ENCODE data around the gene POM121L2.
"Not testable (repeated sequence)": the region's sequence is repeated elsewhere in the genome, so short reads cannot be mapped to it uniquely, and the experiment has no call there.

The POM121L2 gene

GRCh38 chr6:27293436-27294098, 18.5 kb downstream of the POM121L2 start:
- no peak for DNase-seq

DNA sequence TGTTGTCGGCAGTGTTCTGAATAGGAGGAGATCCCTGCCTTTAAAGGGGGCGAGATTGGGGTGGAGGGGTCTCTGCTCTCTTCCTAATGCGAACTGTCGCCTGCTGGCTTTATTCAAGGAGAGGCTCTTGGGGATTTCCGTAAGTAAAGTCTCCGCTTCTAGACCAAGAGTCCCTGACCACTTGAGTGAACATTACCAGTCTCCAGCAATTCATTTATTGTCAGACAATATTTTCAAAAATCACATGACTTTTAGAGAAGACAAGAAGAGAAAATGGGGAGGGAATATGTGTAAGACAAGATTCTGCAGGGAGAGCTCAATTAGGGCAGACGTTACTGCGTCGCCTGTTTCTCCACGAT, 21.2 kb downstream of the POM121L2 start:
- no peak for DNase-seq

- no peak for DNase-seq
Measured at GRCh38 chr6:27290065-27290849, 21.8 kb downstream of the POM121L2 start.

- DNase-seq = no peak
Measured at GRCh38 chr6:27288136-27289044, 23.7 kb downstream of the POM121L2 start.

DNA sequence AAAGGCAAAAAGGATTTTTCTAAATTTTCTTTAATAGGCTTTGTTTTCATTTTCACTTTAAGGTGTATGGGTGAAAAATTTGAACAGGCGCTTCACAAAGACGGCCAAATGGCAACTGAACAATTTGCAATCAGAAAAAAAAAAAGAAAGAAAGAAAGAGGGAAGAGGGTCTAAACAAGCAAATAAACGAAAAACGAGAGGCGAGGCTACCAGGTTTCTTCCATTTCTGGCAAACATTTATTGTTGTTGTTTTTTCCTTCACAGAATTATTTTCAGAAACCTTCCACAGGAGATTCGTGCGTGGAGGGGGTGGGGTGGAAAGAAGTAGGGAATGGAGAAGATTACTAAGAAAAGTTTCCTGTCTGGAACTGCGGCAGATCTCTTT, 24.3 kb downstream of the POM121L2 start:
- DNase-seq = no peak

DNA sequence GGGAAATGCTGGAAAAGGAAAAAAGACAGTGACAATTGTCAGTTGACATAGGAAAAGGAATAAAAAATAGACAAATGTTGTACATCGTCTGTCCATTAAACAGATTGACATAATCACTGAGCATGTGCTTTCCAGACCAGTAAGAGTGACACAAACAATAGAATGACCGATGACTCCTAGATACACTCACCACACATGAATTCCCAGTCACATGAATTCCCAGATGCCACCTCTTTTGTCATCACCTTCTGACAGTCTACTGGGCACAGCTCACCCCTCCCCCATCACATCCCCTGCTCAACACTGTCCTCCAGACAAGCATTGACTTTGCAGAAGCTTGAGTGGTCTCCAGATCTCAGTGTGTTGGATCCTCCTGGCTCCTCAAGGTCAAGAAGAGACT, 25.9 kb downstream of the POM121L2 start:
- no peak for DNase-seq

DNA sequence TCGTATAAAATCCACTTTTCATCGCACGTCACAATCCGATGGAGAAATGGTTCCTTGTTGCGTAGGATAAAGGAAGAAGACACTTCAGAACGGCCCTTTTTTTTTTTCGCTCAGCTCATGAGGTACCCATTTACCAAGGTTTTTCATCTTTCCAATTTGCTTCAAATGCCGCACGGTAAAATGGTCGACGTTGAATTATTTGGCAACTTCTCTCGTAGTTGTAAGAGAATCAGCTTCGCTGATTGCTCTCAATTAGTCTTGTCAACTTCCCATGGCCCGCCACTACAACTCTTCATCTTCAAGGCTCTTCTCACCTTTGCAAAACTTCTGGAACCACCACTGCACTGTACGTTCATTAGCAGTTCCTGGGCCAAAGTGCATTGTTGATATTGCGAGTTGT, 28.8 kb downstream of the POM121L2 start:
- no peak for DNase-seq

DNA sequence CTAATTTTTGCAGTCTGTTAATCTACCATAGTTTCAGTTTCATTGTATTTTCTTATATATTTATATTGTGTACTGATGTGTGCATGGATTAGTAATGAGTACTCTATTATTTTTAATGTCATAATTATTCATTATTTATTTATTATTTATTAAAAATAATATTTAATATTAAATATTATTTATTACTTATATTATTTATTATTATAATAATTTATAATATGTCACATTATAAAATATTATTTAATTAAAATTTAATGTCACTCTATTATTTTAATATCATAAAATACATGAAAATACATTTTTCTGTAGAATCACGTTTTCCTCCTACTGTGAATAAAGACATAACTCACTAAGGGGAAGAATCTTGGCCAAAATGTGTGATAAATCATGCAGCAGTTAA, 30.5 kb downstream of the POM121L2 start:
- no peak for DNase-seq

GRCh38 chr6:27281105-27281539, 31.0 kb downstream of the POM121L2 start:
- no peak for DNase-seq

DNA sequence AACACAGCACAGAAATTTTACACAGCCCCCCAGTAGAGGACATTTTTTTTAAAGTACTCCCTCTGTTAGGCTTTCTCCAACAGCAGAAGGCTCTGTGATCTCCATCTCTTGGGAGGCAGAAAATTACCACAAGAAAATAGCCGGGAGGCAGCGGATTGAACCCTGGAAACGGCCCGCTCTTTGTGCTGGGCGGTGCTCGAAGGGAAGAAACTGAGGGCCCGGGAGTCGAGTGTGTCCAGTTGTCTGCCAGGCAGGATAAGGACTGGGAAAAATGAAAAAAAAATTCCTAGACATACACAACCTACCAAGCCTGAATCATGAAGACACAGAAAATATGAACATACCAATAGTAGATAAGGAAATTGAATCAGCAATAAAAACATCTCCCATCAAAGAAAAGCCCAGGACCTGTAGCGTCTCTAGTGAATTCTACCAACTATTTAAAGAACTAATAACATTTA, 31.5 kb downstream of the POM121L2 start:
- no peak for DNase-seq

DNA sequence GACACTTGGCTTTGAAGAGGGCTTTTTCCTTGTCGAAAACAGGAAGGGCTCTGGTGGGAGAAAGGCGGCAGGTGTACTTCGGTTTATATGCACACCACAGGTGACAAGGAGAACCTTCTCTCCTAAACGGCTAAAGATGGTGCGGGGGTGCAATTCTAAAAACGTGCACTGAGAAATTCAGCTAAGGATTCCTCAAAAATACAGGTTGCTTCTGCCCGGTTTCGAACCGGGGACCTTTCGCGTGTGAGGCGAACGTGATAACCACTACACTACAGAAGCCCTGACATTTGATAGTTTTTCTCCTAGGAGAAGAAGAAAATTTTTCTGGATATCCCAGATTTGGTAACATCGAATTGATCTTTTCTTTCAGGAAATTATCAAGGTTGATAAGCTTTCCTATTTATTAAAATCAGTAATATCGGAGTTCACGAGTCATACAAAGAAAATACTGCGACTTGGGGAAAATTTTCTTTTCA, 32.0 kb downstream of the POM121L2 start:
- peak in 1 of 2 experiments; percentile 45 for DNase-seq

GRCh38 chr6:27279513-27280063, 32.5 kb downstream of the POM121L2 start:
- peak in 1 of 2 experiments; percentile 20 for DNase-seq

DNA sequence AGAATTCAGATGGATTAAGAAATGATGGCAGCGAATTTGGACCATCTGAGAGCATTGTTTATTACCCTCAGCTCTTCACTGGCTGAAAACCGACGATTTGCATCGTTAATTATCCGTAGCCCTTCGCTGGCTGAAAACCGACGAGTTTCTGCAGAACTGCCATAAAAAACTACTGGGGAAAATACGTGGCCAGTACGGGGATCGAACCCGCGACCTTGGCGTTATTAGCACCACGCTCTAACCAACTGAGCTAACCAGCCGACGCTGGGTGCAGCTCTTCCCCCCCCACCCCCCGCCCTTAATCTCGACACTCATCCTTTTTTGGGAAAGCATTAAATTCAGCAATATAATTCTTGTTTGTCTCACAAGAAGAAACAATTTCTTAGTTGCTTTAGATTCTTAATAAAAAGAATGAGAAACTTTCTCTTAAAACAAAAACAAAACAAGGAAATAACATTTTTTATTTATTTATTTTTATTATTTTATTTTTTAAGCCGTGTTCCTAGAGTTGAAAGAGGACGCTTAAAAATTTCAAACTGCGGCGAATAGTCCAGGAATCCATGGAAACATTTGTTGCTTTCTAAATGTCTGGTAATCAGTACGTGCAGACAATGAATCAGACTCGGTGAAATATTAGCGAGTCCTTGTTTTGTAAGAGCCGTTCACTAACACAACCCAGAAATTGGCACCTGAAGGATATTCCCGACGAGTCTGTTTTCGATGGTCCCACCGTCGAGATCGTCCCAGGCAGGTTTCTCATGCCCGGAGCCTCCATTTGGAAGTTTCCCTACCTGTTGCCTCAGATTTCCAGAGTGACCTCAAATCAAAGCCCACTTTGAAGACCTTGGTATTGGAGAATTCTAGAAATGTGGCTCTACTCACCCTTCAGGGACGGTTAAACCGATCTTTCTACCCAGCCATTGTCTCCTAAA, 36.8 kb downstream of the POM121L2 start:
- DNase-seq = no peak

GRCh38 chr6:27273783-27274182, 38.3 kb downstream of the POM121L2 start:
- DNase-seq = no peak

- no peak for DNase-seq
Measured at GRCh38 chr6:27268803-27269202, 43.3 kb downstream of the POM121L2 start.

GRCh38 chr6:27267857-27268434, 44.1 kb downstream of the POM121L2 start:
- no peak for DNase-seq

- not testable (repeated sequence) for DNase-seq
Measured at GRCh38 chr6:27267003-27267402, 45.1 kb downstream of the POM121L2 start.

GRCh38 chr6:27263886-27264285, 48.2 kb downstream of the POM121L2 start:
- DNase-seq = no peak

DNA sequence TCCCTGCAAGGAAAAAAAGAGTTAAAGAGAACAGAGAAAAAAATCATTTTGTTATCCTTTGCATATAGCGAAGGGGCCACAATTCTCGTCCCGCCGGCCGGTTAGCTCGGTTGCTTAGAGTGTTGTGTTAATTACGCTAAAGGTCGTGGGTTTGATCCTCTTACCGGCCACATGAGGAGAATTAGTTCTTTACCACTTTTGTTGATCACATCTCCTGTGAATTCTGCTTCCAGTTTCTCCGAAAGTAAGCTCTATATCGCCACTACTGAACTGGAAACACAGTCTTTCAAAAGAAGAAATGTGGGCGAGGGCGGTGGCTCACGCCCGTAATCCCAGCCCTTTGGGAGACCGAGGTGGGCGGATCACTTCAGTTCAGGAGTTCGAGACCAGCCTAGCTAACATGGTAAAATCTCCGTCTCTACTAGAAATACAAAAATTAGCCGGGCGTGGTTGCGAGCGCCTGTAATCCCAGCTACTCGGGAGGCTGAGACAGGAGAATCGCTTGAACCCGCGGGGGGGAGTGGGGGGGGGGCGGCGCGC, 51.2 kb downstream of the POM121L2 start:
- DNase-seq = no peak

- no peak for DNase-seq
Measured at GRCh38 chr6:27260369-27260768, 51.7 kb downstream of the POM121L2 start.

Measured in NCI-H526 (cell line).